Ishikawa (cell line): ENCODE data around the gene FBXO28.

ENCODE experiments used
- CEBPB ChIP-seq: IDR thresholded peaks from 2 replicates; pipeline ENCODE4 v1.6.1; 2012
- CREB1 ChIP-seq: IDR thresholded peaks from 2 replicates; pipeline ENCODE4 v1.6.1; 2012; ENCODE audit warnings: low read depth
- EGR1 ChIP-seq: IDR thresholded peaks from 2 replicates; pipeline ENCODE4 v1.6.1; 2012
- EP300 ChIP-seq: IDR thresholded peaks from 2 replicates; pipeline ENCODE4 v1.6.1; 2012; ENCODE audit warnings: borderline replicate concordance
- FOXM1 ChIP-seq: IDR thresholded peaks from 2 replicates; pipeline ENCODE4 v1.6.1; 2012; ENCODE audit warnings: low read depth, borderline replicate concordance
- NFIC ChIP-seq: IDR thresholded peaks from 2 replicates; pipeline ENCODE4 v1.6.1; 2012
- RAD21 ChIP-seq: IDR thresholded peaks from 2 replicates; pipeline ENCODE4 v1.6.1; 2012; ENCODE audit warnings: low read depth
- TAF1 ChIP-seq: IDR thresholded peaks from 2 replicates; pipeline ENCODE4 v1.6.1; 2012; ENCODE audit warnings: low read depth, mild to moderate bottlenecking
- TCF12 ChIP-seq: IDR thresholded peaks from 2 replicates; pipeline ENCODE4 v1.6.1; 2012; ENCODE audit warnings: low read depth
- TEAD4 ChIP-seq: IDR thresholded peaks from 2 replicates; pipeline ENCODE4 v1.6.1; 2012
- YY1 ChIP-seq: IDR thresholded peaks from 2 replicates; pipeline ENCODE4 v1.6.1; 2012; ENCODE audit warnings: low read depth
- ZBTB7A ChIP-seq: IDR thresholded peaks from 2 replicates; pipeline ENCODE4 v1.6.1; 2012; ENCODE audit warnings: low read depth
- TF ChIP-seq, protein P1 (sequence below): IDR thresholded peaks from 2 replicates; pipeline ENCODE4 v1.6.1; 2012
- TF ChIP-seq, protein P2 (sequence below): IDR thresholded peaks from 2 replicates; pipeline ENCODE4 v1.6.1; 2012; ENCODE audit warnings: low read depth, mild to moderate bottlenecking
- TF ChIP-seq, protein P3 (sequence below): IDR thresholded peaks from 2 replicates; pipeline ENCODE4 v1.6.1; 2012

Gene FBXO28

DNA sequence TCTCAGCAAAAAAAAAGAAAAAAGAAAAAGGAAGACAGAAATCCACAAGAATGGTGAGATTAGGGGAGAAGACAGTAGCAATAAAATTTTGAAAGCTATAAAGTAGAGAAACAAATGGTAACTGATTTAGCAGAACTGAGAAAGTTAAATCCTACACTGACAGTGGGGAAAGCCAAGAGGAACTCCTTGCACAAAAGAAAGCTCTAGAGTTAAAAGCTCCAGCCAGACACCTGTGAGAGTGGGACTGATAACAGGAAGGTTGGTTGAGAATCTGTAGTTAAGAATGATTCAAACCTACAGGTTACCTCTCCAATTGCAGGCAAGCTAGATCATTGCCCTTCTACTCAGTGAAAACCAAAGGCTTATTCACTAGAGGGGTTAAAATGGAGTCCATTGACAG, 23.6 kb downstream of the FBXO28 start:
- TF ChIP-seq, protein P1, sequence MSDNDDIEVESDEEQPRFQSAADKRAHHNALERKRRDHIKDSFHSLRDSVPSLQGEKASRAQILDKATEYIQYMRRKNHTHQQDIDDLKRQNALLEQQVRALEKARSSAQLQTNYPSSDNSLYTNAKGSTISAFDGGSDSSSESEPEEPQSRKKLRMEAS = no peak
- TF ChIP-seq EGR1 = no peak
- TF ChIP-seq TEAD4 = no peak
- no peak for TF ChIP-seq TAF1
- TF ChIP-seq YY1 = no peak
- no peak for TF ChIP-seq FOXM1
- TF ChIP-seq TCF12 = no peak
- no peak for TF ChIP-seq NFIC
- no peak for TF ChIP-seq EP300
- TF ChIP-seq, protein P2, sequence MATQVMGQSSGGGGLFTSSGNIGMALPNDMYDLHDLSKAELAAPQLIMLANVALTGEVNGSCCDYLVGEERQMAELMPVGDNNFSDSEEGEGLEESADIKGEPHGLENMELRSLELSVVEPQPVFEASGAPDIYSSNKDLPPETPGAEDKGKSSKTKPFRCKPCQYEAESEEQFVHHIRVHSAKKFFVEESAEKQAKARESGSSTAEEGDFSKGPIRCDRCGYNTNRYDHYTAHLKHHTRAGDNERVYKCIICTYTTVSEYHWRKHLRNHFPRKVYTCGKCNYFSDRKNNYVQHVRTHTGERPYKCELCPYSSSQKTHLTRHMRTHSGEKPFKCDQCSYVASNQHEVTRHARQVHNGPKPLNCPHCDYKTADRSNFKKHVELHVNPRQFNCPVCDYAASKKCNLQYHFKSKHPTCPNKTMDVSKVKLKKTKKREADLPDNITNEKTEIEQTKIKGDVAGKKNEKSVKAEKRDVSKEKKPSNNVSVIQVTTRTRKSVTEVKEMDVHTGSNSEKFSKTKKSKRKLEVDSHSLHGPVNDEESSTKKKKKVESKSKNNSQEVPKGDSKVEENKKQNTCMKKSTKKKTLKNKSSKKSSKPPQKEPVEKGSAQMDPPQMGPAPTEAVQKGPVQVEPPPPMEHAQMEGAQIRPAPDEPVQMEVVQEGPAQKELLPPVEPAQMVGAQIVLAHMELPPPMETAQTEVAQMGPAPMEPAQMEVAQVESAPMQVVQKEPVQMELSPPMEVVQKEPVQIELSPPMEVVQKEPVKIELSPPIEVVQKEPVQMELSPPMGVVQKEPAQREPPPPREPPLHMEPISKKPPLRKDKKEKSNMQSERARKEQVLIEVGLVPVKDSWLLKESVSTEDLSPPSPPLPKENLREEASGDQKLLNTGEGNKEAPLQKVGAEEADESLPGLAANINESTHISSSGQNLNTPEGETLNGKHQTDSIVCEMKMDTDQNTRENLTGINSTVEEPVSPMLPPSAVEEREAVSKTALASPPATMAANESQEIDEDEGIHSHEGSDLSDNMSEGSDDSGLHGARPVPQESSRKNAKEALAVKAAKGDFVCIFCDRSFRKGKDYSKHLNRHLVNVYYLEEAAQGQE = no peak
- no peak for TF ChIP-seq CEBPB
- no peak for TF ChIP-seq CREB1
- no peak for TF ChIP-seq ZBTB7A
- TF ChIP-seq, protein P3, sequence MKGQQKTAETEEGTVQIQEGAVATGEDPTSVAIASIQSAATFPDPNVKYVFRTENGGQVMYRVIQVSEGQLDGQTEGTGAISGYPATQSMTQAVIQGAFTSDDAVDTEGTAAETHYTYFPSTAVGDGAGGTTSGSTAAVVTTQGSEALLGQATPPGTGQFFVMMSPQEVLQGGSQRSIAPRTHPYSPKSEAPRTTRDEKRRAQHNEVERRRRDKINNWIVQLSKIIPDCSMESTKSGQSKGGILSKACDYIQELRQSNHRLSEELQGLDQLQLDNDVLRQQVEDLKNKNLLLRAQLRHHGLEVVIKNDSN = no peak
- TF ChIP-seq RAD21 = no peak

DNA sequence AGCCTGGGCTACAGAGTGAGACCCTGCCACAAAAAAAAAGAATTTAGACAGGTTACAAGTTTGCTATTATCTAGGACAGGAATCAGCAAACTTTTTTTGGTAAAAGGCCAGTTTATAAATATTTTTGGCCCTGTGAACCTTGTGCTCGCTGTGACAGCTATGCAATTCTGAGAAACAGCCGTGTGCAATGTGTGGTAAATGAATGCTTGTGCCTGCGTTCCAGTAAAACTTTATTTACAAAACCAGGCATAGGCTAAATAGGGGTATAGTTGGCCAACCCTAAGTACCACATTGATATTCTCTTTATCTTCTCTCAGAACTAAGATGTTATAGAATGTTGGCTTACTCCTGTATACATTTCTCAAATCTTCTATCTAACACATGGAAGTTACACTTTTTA, 24.3 kb downstream of the FBXO28 start:
- no peak for TF ChIP-seq NFIC
- TF ChIP-seq CEBPB = no peak
- no peak for TF ChIP-seq RAD21
- TF ChIP-seq TEAD4 = no peak
- no peak for TF ChIP-seq YY1
- no peak for TF ChIP-seq ZBTB7A
- TF ChIP-seq, protein P1 = no peak
- TF ChIP-seq FOXM1 = no peak
- no peak for TF ChIP-seq TCF12
- TF ChIP-seq, protein P2 = no peak
- no peak for TF ChIP-seq EGR1
- TF ChIP-seq EP300 = no peak
- no peak for TF ChIP-seq CREB1
- TF ChIP-seq, protein P3 = no peak
- no peak for TF ChIP-seq TAF1

DNA sequence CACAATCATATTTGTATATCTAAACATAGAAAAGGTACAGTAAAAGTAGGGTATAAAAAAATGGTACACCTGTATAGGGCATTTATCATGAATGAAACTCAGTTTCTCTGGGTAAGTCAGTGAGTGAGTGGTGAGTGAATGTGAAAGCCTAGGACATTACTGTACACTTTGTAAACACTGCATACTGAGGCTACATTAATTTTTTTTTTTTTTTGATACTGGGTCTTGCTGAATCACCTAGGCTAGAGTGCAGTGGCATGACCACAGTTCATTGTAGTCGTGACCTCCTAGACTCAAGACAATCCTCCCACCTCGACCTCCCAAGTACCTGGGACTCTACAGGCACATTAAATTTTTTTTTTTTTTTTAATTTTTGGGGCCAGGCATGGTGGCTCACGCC, 27.8 kb downstream of the FBXO28 start:
- TF ChIP-seq EP300 (no peak), TAF1 (no peak), FOXM1 (no peak), RAD21 (no peak), YY1 (no peak), NFIC (no peak), TEAD4 (no peak), ZBTB7A (no peak), EGR1 (no peak), CEBPB (no peak), TCF12 (no peak), CREB1 (no peak)
- TF ChIP-seq, protein P3 = no peak
- TF ChIP-seq, protein P2 = no peak
- TF ChIP-seq, protein P1 = no peak

DNA sequence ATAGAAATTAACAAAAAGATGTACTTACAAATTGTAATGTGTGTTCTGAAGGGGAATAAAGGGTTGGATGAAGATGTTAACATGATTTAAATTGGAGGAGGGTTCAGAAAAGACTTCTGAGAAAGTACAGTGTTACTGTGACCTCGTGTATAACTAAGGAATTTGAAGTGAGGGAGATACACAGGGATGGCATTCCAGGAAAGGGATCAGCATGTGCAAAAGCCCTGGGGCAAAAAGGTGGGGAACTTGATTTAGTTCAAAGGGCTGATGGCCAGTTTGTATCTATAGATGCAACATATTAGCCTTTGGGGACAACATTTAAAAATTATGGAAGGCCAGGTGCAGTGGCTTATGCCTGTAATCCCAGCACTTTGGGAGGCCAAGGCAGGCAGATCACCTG, 35.8 kb downstream of the FBXO28 start:
- TF ChIP-seq ZBTB7A = no peak
- no peak for TF ChIP-seq RAD21
- no peak for TF ChIP-seq EGR1
- no peak for TF ChIP-seq CREB1
